ENCODE measurements around the gene BRCA1.

DNA sequence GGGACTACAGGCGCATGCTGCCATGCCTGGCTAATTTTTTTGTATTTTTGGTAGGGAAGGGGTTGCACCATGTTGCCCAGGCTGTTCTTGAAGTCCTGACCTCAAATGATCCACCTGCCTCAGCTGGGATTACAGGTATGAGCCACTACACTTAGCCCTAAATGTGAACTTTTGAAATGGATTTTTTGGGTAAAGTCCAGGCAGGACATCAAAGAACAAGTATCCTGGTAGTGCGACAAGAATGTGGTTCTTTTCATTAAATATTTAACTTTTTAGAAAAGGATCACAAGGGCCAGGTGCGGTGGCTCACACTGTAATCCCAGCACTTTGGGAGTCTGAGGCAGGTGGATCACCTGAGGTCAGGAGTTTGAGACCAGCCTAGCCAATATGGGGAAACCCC lies 30.5 kb upstream of the BRCA1 start:
- TF ChIP-seq CTCF (IDR thresholded peaks at IDR 0.05; ENCODE audit: insufficient read depth, low read length) (no peak), POLR2AphosphoS5 (IDR thresholded peaks at IDR 0.05; ENCODE audit: low read depth) (no peak)
- TF ChIP-seq, protein P1, sequence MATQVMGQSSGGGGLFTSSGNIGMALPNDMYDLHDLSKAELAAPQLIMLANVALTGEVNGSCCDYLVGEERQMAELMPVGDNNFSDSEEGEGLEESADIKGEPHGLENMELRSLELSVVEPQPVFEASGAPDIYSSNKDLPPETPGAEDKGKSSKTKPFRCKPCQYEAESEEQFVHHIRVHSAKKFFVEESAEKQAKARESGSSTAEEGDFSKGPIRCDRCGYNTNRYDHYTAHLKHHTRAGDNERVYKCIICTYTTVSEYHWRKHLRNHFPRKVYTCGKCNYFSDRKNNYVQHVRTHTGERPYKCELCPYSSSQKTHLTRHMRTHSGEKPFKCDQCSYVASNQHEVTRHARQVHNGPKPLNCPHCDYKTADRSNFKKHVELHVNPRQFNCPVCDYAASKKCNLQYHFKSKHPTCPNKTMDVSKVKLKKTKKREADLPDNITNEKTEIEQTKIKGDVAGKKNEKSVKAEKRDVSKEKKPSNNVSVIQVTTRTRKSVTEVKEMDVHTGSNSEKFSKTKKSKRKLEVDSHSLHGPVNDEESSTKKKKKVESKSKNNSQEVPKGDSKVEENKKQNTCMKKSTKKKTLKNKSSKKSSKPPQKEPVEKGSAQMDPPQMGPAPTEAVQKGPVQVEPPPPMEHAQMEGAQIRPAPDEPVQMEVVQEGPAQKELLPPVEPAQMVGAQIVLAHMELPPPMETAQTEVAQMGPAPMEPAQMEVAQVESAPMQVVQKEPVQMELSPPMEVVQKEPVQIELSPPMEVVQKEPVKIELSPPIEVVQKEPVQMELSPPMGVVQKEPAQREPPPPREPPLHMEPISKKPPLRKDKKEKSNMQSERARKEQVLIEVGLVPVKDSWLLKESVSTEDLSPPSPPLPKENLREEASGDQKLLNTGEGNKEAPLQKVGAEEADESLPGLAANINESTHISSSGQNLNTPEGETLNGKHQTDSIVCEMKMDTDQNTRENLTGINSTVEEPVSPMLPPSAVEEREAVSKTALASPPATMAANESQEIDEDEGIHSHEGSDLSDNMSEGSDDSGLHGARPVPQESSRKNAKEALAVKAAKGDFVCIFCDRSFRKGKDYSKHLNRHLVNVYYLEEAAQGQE (IDR thresholded peaks at IDR 0.05; ENCODE audit: insufficient replicate concordance, low read depth) = no peak
